Neural crest cell (in vitro differentiated cells): Measurements from ENCODE around the gene CXCR6. TPM values are rescaled to one million over a fixed set of nuclear protein-coding genes. Genes with fewer than 3 reads are reported as not detected.

Experiments
- DNase-seq: peaks from one replicate; pipeline ENCODE4 v3.0.0; 2021; ENCODE audit warnings: low read depth, mixed read lengths, low spot score
- H3K27ac Mint-ChIP-seq: one replicate; pipeline ENCODE4 v1.8.0; 2021; ENCODE audit warnings: mild to moderate bottlenecking, mixed read lengths; ENCODE audit not compliant: unreplicated experiment
- H3K27me3 Mint-ChIP-seq: 2 replicates; pipeline ENCODE4 v1.8.0; 2021; ENCODE audit warnings: low read depth, mild to moderate bottlenecking, mixed read lengths
- H3K36me3 Mint-ChIP-seq: 2 replicates; pipeline ENCODE4 v1.8.0; 2021; ENCODE audit warnings: low read depth, mild to moderate bottlenecking, mixed read lengths
- H3K4me1 Mint-ChIP-seq: 2 replicates; pipeline ENCODE4 v1.8.0; 2021; ENCODE audit warnings: mixed read lengths
- H3K4me3 Mint-ChIP-seq: one replicate; pipeline ENCODE4 v1.8.0; 2021; ENCODE audit warnings: mild to moderate bottlenecking, mixed read lengths
- H3K9me3 Mint-ChIP-seq: 2 replicates; pipeline ENCODE4 v1.8.0; 2021; ENCODE audit warnings: mixed read lengths
- CTCF ChIP-seq: fragments of 200-600 bp; sonication (generic); conservative IDR thresholded peaks from 2 replicates; pipeline ENCODE4 v1.5.0; 2021; ENCODE audit warnings: antibody characterized with exemption, mild to moderate bottlenecking
- total RNA-seq: library from RNA; stranded (reverse); gene quantifications from 2 replicates; pipeline ENCODE4 v1.2.1, GENCODE V29; 2021

The CXCR6 gene
- total RNA-seq, 1 donor from 2014 or later = not detected

- no peaks in the 10 kb centered on the region for H3K9me3 Mint-ChIP-seq
- TF ChIP-seq CTCF = no peak
- no peak overlapping the region for H3K4me3 Mint-ChIP-seq
- peaks cover 18% of the 10 kb centered on the region for H3K36me3 Mint-ChIP-seq
- no peaks in the 10 kb centered on the region for H3K27me3 Mint-ChIP-seq
- no peaks in the 10 kb centered on the region for H3K4me1 Mint-ChIP-seq
- H3K27ac Mint-ChIP-seq = no peak overlapping the region
- DNase-seq = no peak
Measured at GRCh38 chr3:45936261-45936660, 7.0 kb upstream of the CXCR6 start.

DNA sequence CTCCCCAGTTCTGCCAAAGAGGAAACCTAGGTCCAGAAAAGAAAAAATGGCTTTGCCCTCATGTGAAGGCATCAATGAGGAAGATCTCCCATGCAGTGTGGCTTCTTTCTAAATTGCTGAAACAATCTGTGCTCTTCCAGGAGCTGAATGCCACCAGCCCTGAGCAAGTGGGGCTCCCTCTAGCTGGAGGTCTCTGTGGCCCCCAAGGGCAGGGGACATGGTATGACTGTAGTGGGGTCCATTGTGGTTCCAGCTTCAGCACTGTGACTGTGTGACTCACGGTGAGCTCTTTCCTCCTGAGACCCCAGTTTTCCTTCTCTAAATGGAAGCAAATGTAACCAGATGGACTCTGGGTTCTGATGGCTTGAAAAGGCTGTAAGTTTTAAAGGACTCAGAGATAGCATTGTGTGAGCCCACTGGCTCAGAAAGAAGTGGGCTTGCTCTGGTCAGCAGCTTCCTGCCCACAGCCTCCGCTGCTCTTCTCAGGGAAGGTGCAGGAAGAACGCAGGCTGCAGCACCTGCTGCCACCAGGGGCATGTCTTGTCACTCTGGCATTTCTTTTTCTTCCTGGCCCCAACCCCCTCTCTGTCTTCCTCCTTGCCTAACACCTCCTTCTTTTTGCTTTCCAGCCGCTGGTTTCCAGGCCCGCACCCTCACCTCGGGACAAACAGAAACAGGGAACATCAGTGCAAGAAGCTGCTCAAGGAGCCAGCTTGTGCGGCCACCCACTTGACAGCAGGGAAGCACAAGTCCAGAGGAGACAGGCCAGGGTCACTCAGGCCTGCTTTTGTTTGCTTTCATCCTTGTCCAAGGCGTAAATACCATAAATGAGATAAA lies 5.8 kb upstream of the CXCR6 start:
- Mint-ChIP-seq H3K9me3 (no peaks in the 10 kb centered on the region), H3K4me1 (no peaks in the 10 kb centered on the region), H3K27me3 (no peaks in the 10 kb centered on the region), H3K4me3 (no peak overlapping the region), H3K36me3 (peaks cover 16% of the 10 kb centered on the region), H3K27ac (no peak overlapping the region)
- DNase-seq = no peak
- no peak for TF ChIP-seq CTCF

- no peak for DNase-seq
- peaks cover 16% of the 10 kb centered on the region for H3K36me3 Mint-ChIP-seq
- no peak for TF ChIP-seq CTCF
- H3K9me3 Mint-ChIP-seq = no peaks in the 10 kb centered on the region
- no peaks in the 10 kb centered on the region for H3K27me3 Mint-ChIP-seq
- H3K4me3 Mint-ChIP-seq = no peak overlapping the region
- H3K4me1 Mint-ChIP-seq = no peaks in the 10 kb centered on the region
- H3K27ac Mint-ChIP-seq = no peak overlapping the region
Measured at GRCh38 chr3:45938043-45938435, 5.2 kb upstream of the CXCR6 start.

- peak; percentile 89 for TF ChIP-seq CTCF
- H3K4me3 Mint-ChIP-seq = no peak overlapping the region
- H3K27me3 Mint-ChIP-seq = no peaks in the 10 kb centered on the region
Measured at GRCh38 chr3:45938864-45939263, 4.4 kb upstream of the CXCR6 start.

DNA sequence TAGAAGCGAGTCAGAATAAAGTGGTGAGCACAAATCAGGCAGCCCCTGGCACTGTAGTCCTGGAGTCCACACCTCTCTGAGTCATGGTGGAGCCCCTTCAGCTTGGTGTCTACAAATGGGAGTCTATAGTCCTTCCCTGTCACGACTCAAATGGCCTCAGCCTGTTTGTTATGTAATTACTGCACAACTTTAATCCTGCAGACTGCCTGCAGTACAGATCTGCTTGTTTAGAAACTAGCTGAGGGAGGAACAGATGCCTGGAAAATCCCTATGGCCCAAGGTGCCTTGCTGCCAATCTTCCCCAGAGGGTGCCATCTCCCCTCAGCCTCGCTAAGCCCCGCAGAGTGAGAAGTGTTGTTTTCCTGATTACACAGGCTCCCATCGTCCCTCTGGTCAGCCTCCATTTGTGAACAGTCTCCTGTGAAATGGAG lies 3.9 kb upstream of the CXCR6 start:
- no peak overlapping the region for H3K4me3 Mint-ChIP-seq
- H3K27ac Mint-ChIP-seq = no peak overlapping the region
- DNase-seq = no peak
- TF ChIP-seq CTCF = no peak
- no peaks in the 10 kb centered on the region for H3K27me3 Mint-ChIP-seq
- H3K9me3 Mint-ChIP-seq = no peaks in the 10 kb centered on the region
- H3K36me3 Mint-ChIP-seq = peaks cover 11% of the 10 kb centered on the region
- no peaks in the 10 kb centered on the region for H3K4me1 Mint-ChIP-seq

More at GRCh38 chr3:45938864-45939263, 4.4 kb upstream of the CXCR6 start:
- no peaks in the 10 kb centered on the region for H3K9me3 Mint-ChIP-seq
- no peaks in the 10 kb centered on the region for H3K4me1 Mint-ChIP-seq
- H3K36me3 Mint-ChIP-seq = peaks cover 15% of the 10 kb centered on the region
- peak; percentile 80 for DNase-seq
- no peak overlapping the region for H3K27ac Mint-ChIP-seq
